Ovary (tissue), 3 donors: ENCODE results near the gene C3orf20.

Experiments
- EP300 ChIP-seq: sonication (generic); formaldehyde crosslinking; IDR thresholded peaks from one replicate; pipeline ENCODE4 v1.6.1; 2017; ENCODE audit warnings: antibody characterized with exemption
- POLR2A ChIP-seq: fragments of 450-650 bp; IDR thresholded peaks from one replicate; pipeline ENCODE4 v1.6.1; 2017; ENCODE audit warnings: antibody characterized with exemption, mild to moderate bottlenecking, moderate library complexity
- TF ChIP-seq, protein P1 (sequence below), 3 donors: fragments of 450-650 bp in 2 of 3; fragments of 200-600 bp in 1 of 3; IDR thresholded peaks; one replicate each; pipeline versions ENCODE4 v1.5.1 to v1.8.0; 2016 to 2022; ENCODE audit warnings: antibody characterized with exemption in 3 of 3, mild to moderate bottlenecking in 1 of 3
- donor health status: DM: no; HTN: no; CAD: no.

DNA sequence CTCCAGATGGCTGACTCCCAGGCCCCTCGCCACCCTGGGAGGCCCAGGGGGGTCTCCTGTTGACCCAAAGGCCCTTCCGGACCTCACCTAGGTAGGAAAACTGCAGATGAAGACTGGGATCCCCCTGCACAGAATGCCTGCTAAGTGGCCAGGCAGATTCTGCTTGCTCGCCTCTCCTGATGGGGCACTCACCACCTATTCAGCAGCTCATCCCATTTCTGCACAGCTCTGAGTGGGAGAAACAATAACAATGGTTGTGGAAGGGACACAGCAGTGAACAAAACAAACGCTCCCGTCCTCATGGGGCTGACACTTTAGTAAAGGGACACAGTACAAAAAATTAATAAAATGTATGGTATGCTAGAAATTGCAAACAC lies 118.9 kb downstream of the C3orf20 start:
- TF ChIP-seq, protein P1, sequence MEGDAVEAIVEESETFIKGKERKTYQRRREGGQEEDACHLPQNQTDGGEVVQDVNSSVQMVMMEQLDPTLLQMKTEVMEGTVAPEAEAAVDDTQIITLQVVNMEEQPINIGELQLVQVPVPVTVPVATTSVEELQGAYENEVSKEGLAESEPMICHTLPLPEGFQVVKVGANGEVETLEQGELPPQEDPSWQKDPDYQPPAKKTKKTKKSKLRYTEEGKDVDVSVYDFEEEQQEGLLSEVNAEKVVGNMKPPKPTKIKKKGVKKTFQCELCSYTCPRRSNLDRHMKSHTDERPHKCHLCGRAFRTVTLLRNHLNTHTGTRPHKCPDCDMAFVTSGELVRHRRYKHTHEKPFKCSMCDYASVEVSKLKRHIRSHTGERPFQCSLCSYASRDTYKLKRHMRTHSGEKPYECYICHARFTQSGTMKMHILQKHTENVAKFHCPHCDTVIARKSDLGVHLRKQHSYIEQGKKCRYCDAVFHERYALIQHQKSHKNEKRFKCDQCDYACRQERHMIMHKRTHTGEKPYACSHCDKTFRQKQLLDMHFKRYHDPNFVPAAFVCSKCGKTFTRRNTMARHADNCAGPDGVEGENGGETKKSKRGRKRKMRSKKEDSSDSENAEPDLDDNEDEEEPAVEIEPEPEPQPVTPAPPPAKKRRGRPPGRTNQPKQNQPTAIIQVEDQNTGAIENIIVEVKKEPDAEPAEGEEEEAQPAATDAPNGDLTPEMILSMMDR (IDR thresholded peaks at IDR 0.05) = no peak
- TF ChIP-seq POLR2A = no peak
- TF ChIP-seq EP300 = no peak
